Osteocyte (in vitro differentiated cells): Measurements from ENCODE around the gene PSD4. TPM values are rescaled to one million over a fixed set of nuclear protein-coding genes. Genes with fewer than 3 reads are reported as not detected.

Source experiments
- DNase-seq: peaks from one replicate; pipeline ENCODE4 v3.0.0; 2021; ENCODE audit warnings: mixed read lengths; ENCODE audit not compliant: unreplicated experiment; ENCODE audit errors: extremely low spot score
- H3K27ac Mint-ChIP-seq: one replicate; pipeline ENCODE4 v1.8.0; 2021; ENCODE audit warnings: mild to moderate bottlenecking, mixed read lengths; ENCODE audit not compliant: unreplicated experiment
- H3K27me3 Mint-ChIP-seq: one replicate; pipeline ENCODE4 v1.8.0; 2021; ENCODE audit warnings: mixed read lengths; ENCODE audit not compliant: unreplicated experiment
- H3K36me3 Mint-ChIP-seq: one replicate; pipeline ENCODE4 v1.8.0; 2021; ENCODE audit warnings: mixed read lengths; ENCODE audit not compliant: unreplicated experiment
- H3K4me1 Mint-ChIP-seq: one replicate; pipeline ENCODE4 v1.8.0; 2021; ENCODE audit warnings: mixed read lengths; ENCODE audit not compliant: unreplicated experiment
- H3K4me3 Mint-ChIP-seq: one replicate; pipeline ENCODE4 v1.8.0; 2021; ENCODE audit warnings: mild to moderate bottlenecking, moderate library complexity, mixed read lengths; ENCODE audit not compliant: unreplicated experiment
- H3K9me3 Mint-ChIP-seq: one replicate; pipeline ENCODE4 v1.8.0; 2021; ENCODE audit warnings: mixed read lengths; ENCODE audit not compliant: unreplicated experiment
- total RNA-seq: library from RNA; stranded (reverse); gene quantifications from 2 replicates; pipeline ENCODE4 v1.2.1, GENCODE V29; 2021
- TF ChIP-seq, protein P1 (sequence below): fragments of 200-600 bp; sonication (generic); IDR thresholded peaks from 2 replicates; pipeline ENCODE4 v1.5.0; 2021; ENCODE audit warnings: antibody characterized with exemption, mild to moderate bottlenecking, moderate library complexity

Gene PSD4
- total RNA-seq, 1 donor from 2014 or later: 8.9 TPM

DNA sequence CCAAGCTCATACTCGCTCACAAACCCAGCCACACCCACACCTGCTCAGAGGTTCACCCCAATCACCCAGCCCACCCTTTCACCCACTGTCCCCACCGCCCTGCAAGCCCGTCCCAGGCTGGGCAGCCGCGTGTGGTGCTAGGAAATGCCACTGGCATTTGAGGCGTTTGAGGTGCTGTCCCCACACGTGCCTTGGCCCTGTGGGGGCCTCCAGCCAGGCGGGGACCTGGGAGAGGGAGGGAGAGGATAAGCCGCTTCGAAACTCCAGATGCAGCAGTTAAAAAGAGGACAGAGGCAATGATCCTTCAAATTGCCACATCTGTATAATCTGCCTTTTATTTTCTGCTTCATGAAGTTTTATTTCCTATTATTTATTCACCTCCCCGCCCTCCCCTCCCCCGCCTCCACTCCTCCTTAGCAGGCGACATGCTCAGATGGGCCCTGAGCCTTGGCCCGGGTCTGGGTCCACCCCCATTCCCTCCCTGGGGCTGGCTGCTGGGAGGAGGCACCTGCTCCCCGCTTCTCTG is 35.9 kb downstream of the PSD4 start:
- H3K27me3 Mint-ChIP-seq: no peaks in the 10 kb centered on the region
- H3K4me1 Mint-ChIP-seq: peaks cover 56% of the 10 kb centered on the region
- no peak overlapping the region for H3K4me3 Mint-ChIP-seq
- TF ChIP-seq, protein P1, sequence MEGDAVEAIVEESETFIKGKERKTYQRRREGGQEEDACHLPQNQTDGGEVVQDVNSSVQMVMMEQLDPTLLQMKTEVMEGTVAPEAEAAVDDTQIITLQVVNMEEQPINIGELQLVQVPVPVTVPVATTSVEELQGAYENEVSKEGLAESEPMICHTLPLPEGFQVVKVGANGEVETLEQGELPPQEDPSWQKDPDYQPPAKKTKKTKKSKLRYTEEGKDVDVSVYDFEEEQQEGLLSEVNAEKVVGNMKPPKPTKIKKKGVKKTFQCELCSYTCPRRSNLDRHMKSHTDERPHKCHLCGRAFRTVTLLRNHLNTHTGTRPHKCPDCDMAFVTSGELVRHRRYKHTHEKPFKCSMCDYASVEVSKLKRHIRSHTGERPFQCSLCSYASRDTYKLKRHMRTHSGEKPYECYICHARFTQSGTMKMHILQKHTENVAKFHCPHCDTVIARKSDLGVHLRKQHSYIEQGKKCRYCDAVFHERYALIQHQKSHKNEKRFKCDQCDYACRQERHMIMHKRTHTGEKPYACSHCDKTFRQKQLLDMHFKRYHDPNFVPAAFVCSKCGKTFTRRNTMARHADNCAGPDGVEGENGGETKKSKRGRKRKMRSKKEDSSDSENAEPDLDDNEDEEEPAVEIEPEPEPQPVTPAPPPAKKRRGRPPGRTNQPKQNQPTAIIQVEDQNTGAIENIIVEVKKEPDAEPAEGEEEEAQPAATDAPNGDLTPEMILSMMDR: no peak
- DNase-seq: no peak
- no peaks in the 10 kb centered on the region for H3K9me3 Mint-ChIP-seq
- no peaks in the 10 kb centered on the region for H3K36me3 Mint-ChIP-seq
- peak overlapping the region; percentile 91 for H3K27ac Mint-ChIP-seq

DNA sequence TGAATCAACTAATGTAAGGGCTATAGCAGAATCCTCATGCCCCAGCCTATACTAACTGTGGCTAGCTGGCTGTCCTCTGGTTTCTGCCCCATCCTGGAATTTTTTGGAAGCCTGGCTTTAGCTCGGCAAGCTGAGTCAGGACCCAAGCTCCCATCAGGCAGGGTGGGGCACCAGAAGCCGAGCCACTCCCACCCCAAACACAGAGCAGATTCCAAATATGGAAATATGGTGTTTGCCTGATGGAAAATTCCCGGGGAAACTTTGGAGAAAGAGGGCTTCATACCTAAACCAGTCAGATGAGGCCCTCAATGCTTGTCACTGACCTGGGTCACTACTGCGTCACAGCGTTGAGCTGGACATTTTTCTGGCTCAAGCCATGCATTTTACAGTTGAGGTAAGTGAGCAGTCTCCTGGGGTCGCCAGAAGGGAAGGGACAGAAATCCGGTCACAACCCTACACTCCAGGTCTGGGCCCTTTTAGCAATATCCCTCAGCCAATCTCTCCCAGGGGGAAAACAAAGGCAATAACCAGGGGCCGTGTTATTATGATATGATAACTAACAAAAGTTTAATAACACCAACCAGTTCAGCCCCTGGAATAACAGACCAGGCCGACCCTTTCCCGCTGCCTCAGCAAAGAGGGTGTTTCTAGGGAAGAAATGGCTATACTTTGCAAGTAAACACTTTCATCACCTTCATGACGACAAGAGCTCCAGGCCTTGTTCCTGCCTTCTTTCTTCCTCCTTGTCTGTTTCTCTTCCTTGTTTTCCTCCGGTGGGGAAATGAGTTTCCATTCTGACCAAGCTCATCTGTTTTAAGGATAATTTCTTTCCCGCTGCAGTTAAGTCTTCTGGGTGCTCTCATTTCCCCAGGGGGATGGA is 37.7 kb downstream of the PSD4 start:
- Mint-ChIP-seq H3K9me3 (no peaks in the 10 kb centered on the region), H3K4me3 (no peak overlapping the region), H3K36me3 (no peaks in the 10 kb centered on the region), H3K4me1 (peaks cover 69% of the 10 kb centered on the region), H3K27ac (peak overlapping the region; percentile 91), H3K27me3 (no peaks in the 10 kb centered on the region)
- DNase-seq: no peak
- TF ChIP-seq, protein P1: no peak

DNA sequence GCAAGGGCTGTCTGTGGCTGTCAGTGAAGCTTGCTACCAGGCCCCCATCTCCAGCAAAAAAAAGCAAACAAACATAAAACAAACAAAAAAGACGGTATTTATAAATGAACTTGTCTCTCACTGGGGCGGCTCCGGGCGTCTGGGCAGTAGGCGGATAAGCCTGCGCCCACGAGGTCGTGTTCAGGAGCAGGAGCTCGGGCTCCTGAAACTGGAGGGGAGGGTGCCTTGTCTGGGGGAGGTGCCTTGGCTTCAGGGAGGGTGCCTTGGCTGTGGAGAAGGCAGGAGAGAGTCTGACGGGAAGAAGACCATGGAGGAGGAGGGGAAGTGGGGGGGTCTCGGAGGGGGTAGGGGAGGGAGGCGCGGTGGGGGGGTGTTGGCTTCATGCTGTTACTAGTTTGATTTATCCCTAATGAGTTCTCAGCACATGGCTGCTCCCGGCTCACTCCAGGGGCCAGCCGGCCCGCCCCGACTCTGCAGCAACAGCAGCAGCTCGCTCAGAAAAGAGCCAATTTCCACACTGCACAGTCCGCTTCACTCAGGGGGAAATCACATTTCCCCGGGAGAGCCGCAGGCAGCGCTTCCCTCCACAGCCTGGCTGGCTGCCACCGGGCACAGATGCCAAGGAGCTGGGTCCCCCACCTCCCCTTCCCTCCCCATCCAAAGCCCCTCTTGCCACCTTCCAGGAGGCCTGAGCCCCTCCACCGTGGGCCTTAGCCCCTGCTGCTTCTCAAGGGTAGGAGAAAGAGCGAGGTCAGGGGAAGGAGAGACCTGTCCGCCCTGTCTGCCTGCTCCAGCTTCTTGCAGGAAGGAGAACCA is 38.7 kb downstream of the PSD4 start:
- no peak for DNase-seq
- H3K4me1 Mint-ChIP-seq: peaks cover 79% of the 10 kb centered on the region
- peak overlapping the region; percentile 91 for H3K27ac Mint-ChIP-seq
- H3K36me3 Mint-ChIP-seq: no peaks in the 10 kb centered on the region
- no peaks in the 10 kb centered on the region for H3K9me3 Mint-ChIP-seq
- TF ChIP-seq, protein P1: no peak
- H3K27me3 Mint-ChIP-seq: no peaks in the 10 kb centered on the region
- peak overlapping the region; percentile 18 for H3K4me3 Mint-ChIP-seq

DNA sequence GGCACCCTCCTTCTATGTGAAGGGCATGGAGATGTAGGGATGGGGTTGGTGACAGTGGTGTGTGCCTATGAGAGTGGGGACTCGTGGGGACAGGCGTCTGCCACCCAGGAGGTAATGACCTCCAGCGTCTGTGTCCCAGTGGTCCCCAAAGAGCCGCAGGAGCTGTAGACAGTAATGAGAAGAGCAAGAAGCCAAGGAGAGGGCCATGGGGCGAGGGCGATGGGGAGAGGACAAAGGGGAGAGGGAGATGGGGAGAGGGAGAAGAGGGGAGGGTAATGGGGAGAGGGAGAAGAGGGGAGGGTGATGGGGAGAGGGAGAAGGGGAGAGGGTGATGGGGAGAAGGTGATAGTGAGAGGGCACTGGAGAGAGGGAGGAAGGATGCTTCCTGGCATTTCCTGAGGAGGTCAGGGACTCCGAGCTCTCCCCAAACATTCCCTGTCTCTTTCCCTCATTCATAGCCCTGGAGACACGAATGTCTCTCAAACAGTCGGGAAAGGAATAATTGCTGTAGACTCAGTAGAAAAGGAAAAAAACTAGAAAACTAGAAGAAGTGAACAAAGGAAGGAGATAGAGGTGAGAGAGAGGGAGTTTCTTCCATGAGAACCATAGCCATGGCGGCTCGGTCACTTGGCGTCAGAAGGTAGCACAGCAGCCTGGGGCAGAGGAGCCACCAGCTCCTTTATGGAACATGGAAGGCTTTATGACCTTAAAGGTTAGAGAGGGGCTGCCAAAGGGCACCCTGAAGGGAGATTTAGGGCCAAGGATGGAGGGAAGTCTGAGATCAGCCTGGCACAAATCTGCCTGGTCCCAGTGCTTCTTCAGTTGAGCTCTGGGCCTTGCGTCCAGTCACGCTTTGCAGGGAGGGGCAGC is 39.5 kb downstream of the PSD4 start:
- H3K4me1 Mint-ChIP-seq: peaks cover 86% of the 10 kb centered on the region
- H3K27me3 Mint-ChIP-seq: no peaks in the 10 kb centered on the region
- TF ChIP-seq, protein P1: no peak
- no peak overlapping the region for H3K4me3 Mint-ChIP-seq
- peak overlapping the region; percentile 91 for H3K27ac Mint-ChIP-seq
- H3K36me3 Mint-ChIP-seq: no peaks in the 10 kb centered on the region
- DNase-seq: no peak
- no peaks in the 10 kb centered on the region for H3K9me3 Mint-ChIP-seq
